Neural cell (in vitro differentiated cells): ENCODE data around the gene SV2B. TPM values are rescaled to one million over a fixed set of nuclear protein-coding genes. Genes with fewer than 3 reads are reported as not detected.

ENCODE experiments used
- H2AFZ ChIP-seq: fragments of 200-600, 300-800 bp; sonication (generic), shearing (Covaris generic); 2 replicates; pipeline ENCODE4 v1.6.0; 2014; ENCODE audit warnings: low read depth, mild to moderate bottlenecking, antibody characterized with exemption, low read length, moderate library complexity
- H3F3A ChIP-seq: fragments of 200-600 bp; shearing (Covaris generic); 2 replicates; pipeline ENCODE4 v1.6.1; 2016; ENCODE audit warnings: mild to moderate bottlenecking, moderate library complexity, mixed read lengths, antibody characterized with exemption, low read length; ENCODE audit not compliant: insufficient read depth, poor library complexity, severe bottlenecking
- H3K27ac ChIP-seq: fragments of 200-600, 300-800 bp; sonication (generic), shearing (Covaris generic); 2 replicates; pipeline ENCODE4 v1.5.1; 2014; ENCODE audit warnings: mild to moderate bottlenecking, low read length, moderate library complexity
- H3K27me3 ChIP-seq: fragments of 300-800, 200-600 bp; sonication (generic), shearing (Covaris generic); 2 replicates; pipeline ENCODE4 v1.6.0; 2014; ENCODE audit warnings: mild to moderate bottlenecking, low read depth, low read length, moderate library complexity; ENCODE audit not compliant: insufficient read depth
- H3K36me3 ChIP-seq: fragments of 300-800, 200-600 bp; sonication (generic), shearing (Covaris generic); 2 replicates; pipeline ENCODE4 v1.5.1; 2014; ENCODE audit warnings: mild to moderate bottlenecking, antibody characterized with exemption, low read length, moderate library complexity; ENCODE audit not compliant: insufficient read depth
- H3K4me2 ChIP-seq: fragments of 300-800, 200-600 bp; sonication (generic), shearing (Covaris generic); 2 replicates; pipeline ENCODE4 v1.6.0; 2014; ENCODE audit warnings: mild to moderate bottlenecking, low read length
- H3K4me3 ChIP-seq: fragments of 300-800, 200-600 bp; sonication (generic), shearing (Covaris generic); 2 replicates; pipeline ENCODE4 v1.5.1; 2014; ENCODE audit warnings: mild to moderate bottlenecking, low read length, moderate library complexity
- H3K79me2 ChIP-seq: fragments of 200-600 bp; shearing (Covaris generic); replicated peaks from 2 replicates; pipeline ENCODE4 v1.6.0; 2014; ENCODE audit warnings: mild to moderate bottlenecking, low read length, moderate library complexity; ENCODE audit not compliant: insufficient read depth
- H3K9ac ChIP-seq: fragments of 300-800, 200-600 bp; sonication (generic), shearing (Covaris generic); 2 replicates; pipeline ENCODE4 v1.6.1; 2016; ENCODE audit warnings: mild to moderate bottlenecking, low read length, mixed read lengths
- H3K9me2 ChIP-seq: fragments of 200-600 bp; shearing (Covaris generic); 2 replicates; pipeline ENCODE4 v1.6.1; 2016; ENCODE audit warnings: mild to moderate bottlenecking, low read length, mixed read lengths; ENCODE audit not compliant: insufficient read depth
- H3K9me3 ChIP-seq: fragments of 200-600, 300-800 bp; sonication (generic), shearing (Covaris generic); 2 replicates; pipeline ENCODE4 v1.6.1; 2016; ENCODE audit warnings: mild to moderate bottlenecking, mixed run types, low read length, moderate library complexity, mixed read lengths
- H4K20me1 ChIP-seq: fragments of 200-600 bp; shearing (Covaris generic); 2 replicates; pipeline ENCODE4 v1.6.1; 2016; ENCODE audit warnings: mild to moderate bottlenecking, mixed run types; ENCODE audit not compliant: insufficient read depth
- CTCF ChIP-seq: fragments of 450-650 bp; IDR thresholded peaks from 2 replicates; pipeline ENCODE4 v1.5.1; 2014; ENCODE audit warnings: antibody characterized with exemption, mild to moderate bottlenecking, moderate library complexity; ENCODE audit not compliant: poor library complexity, severe bottlenecking
- EP300 ChIP-seq: fragments of 450-650 bp; conservative IDR thresholded peaks from 2 replicates; pipeline ENCODE4 v1.6.1; 2014; ENCODE audit warnings: antibody characterized with exemption, mild to moderate bottlenecking, moderate library complexity; ENCODE audit not compliant: poor library complexity, severe bottlenecking
- EZH2 ChIP-seq: fragments of 200-600, 300-800 bp; shearing (Covaris generic), sonication (generic); IDR thresholded peaks from 2 replicates; pipeline ENCODE4 v1.6.1; 2014; ENCODE audit warnings: antibody characterized with exemption, low read length, borderline replicate concordance, mild to moderate bottlenecking; ENCODE audit not compliant: insufficient read depth, poor library complexity, severe bottlenecking
- MXI1 ChIP-seq: fragments of 450-650 bp; conservative IDR thresholded peaks from 2 replicates; pipeline ENCODE4 v1.6.1; 2014; ENCODE audit warnings: antibody characterized with exemption, mild to moderate bottlenecking; ENCODE audit not compliant: poor library complexity, severe bottlenecking
- POLR2AphosphoS5 ChIP-seq: IDR thresholded peaks from 2 replicates; pipeline ENCODE4 v1.6.1; 2012
- RAD21 ChIP-seq: fragments of 450-650 bp; conservative IDR thresholded peaks from 2 replicates; pipeline ENCODE4 v1.6.1; 2014; ENCODE audit warnings: antibody characterized with exemption, mild to moderate bottlenecking, moderate library complexity
- REST ChIP-seq: IDR thresholded peaks from 2 replicates; pipeline ENCODE4 v1.6.1; 2012; ENCODE audit warnings: borderline replicate concordance
- SMC3 ChIP-seq: fragments of 450-650 bp; conservative IDR thresholded peaks from 2 replicates; pipeline ENCODE4 v1.6.1; 2014; ENCODE audit warnings: antibody characterized with exemption, mild to moderate bottlenecking, moderate library complexity; ENCODE audit not compliant: poor library complexity
- TAF1 ChIP-seq: IDR thresholded peaks from 2 replicates; pipeline ENCODE4 v1.6.1; 2012; ENCODE audit warnings: low read depth
- polyA plus RNA-seq: library from polyadenylated mRNA; depleted of rRNA; stranded (reverse); fragments of >200 nt; gene quantifications from 2 replicates; pipeline ENCODE4 v1.2.3, GENCODE V29; 2014

Gene SV2B
- polyA plus RNA-seq, 1 donor from 2014 or later: 0.38 TPM

- Histone ChIP-seq H3K4me3 (no peak overlapping the region), H3K79me2 (no peaks in the 10 kb centered on the region), H3K36me3 (no peaks in the 10 kb centered on the region), H3K9me2 (no peaks in the 10 kb centered on the region), H3K9ac (no peak overlapping the region), H3F3A (no peaks in the 10 kb centered on the region), H3K9me3 (no peaks in the 10 kb centered on the region), H2AFZ (no peak overlapping the region), H3K4me2 (no peak overlapping the region), H4K20me1 (no peaks in the 10 kb centered on the region), H3K27ac (no peak overlapping the region), H3K27me3 (no peaks in the 10 kb centered on the region)
- TF ChIP-seq TAF1 (no peak), EP300 (no peak), SMC3 (no peak), REST (no peak), EZH2 (no peak), MXI1 (no peak), RAD21 (no peak), POLR2AphosphoS5 (no peak), CTCF (no peak)
Observed at GRCh38 chr15:91124132-91124531, 24.1 kb downstream of the SV2B start.

- no peak overlapping the region for H3K9ac ChIP-seq
- H3K27ac ChIP-seq: no peak overlapping the region
- H3K27me3 ChIP-seq: no peaks in the 10 kb centered on the region
- H3K79me2 ChIP-seq: no peaks in the 10 kb centered on the region
- no peak overlapping the region for H3K4me3 ChIP-seq
- no peak overlapping the region for H2AFZ ChIP-seq
- no peaks in the 10 kb centered on the region for H4K20me1 ChIP-seq
- no peaks in the 10 kb centered on the region for H3K9me3 ChIP-seq
- no peak for TF ChIP-seq MXI1
- no peak for TF ChIP-seq REST
- no peak for TF ChIP-seq EP300
- no peak for TF ChIP-seq EZH2
- no peak for TF ChIP-seq TAF1
- no peak for TF ChIP-seq POLR2AphosphoS5
- no peak for TF ChIP-seq SMC3
- no peak for TF ChIP-seq RAD21
- TF ChIP-seq CTCF: no peak
- H3K9me2 ChIP-seq: no peaks in the 10 kb centered on the region
- H3F3A ChIP-seq: no peaks in the 10 kb centered on the region
- H3K4me2 ChIP-seq: no peak overlapping the region
- H3K36me3 ChIP-seq: no peaks in the 10 kb centered on the region
Observed at GRCh38 chr15:91125162-91125561, 25.1 kb downstream of the SV2B start.
